Measurements from ENCODE around the gene CFAP61. TPM values are rescaled to one million over a fixed set of nuclear protein-coding genes. Genes with fewer than 3 reads are reported as not detected.

CFAP61 gene
- total RNA-seq, 1 donor = not detected

- Histone ChIP-seq H3K4me3 (ENCODE audit: insufficient read depth, low read length) (no peak overlapping the region), H2AFZ (ENCODE audit: low read length) (no peak overlapping the region), H3K36me3 (ENCODE audit: insufficient read depth, low read length) (no peaks in the 10 kb centered on the region), H4K20me1 (ENCODE audit: insufficient read depth, low read length) (no peaks in the 10 kb centered on the region), H3K4me2 (ENCODE audit: insufficient read depth, low read length) (no peak overlapping the region), H3K4me1 (ENCODE audit: insufficient read depth, low read length) (no peaks in the 10 kb centered on the region), H3K79me2 (ENCODE audit: insufficient read depth, low read length) (no peaks in the 10 kb centered on the region), H3K27me3 (ENCODE audit: insufficient read depth, low read length) (no peaks in the 10 kb centered on the region), H3K27ac (ENCODE audit: low read depth, low read length) (no peak overlapping the region), H3K9me3 (ENCODE audit: low read depth, low read length) (no peaks in the 10 kb centered on the region)
- no peak for TF ChIP-seq CTCF (IDR thresholded peaks at IDR 0.05; ENCODE audit: extremely low read depth, low read depth, low read length)
- DNase-seq (ENCODE audit: insufficient read length, low spot score, missing footprints) = no peak
Observed at GRCh38 chr20:20211988-20212518, 159.7 kb downstream of the CFAP61 start.

GRCh38 chr20:20212675-20213096 lies 160.4 kb downstream of the CFAP61 start:
- H4K20me1 ChIP-seq (ENCODE audit: insufficient read depth, low read length) = no peaks in the 10 kb centered on the region
- no peak for TF ChIP-seq CTCF (IDR thresholded peaks at IDR 0.05; ENCODE audit: extremely low read depth, low read depth, low read length)
- no peaks in the 10 kb centered on the region for H3K9me3 ChIP-seq (ENCODE audit: low read depth, low read length)
- DNase-seq (ENCODE audit: insufficient read length, low spot score, missing footprints) = no peak
- H3K4me2 ChIP-seq (ENCODE audit: insufficient read depth, low read length) = no peak overlapping the region
- H3K27ac ChIP-seq (ENCODE audit: low read depth, low read length) = no peak overlapping the region
- no peaks in the 10 kb centered on the region for H3K27me3 ChIP-seq (ENCODE audit: insufficient read depth, low read length)
- H3K4me1 ChIP-seq (ENCODE audit: insufficient read depth, low read length) = no peaks in the 10 kb centered on the region
- H3K79me2 ChIP-seq (ENCODE audit: insufficient read depth, low read length) = no peaks in the 10 kb centered on the region
- H2AFZ ChIP-seq (ENCODE audit: low read length) = no peak overlapping the region
- no peaks in the 10 kb centered on the region for H3K36me3 ChIP-seq (ENCODE audit: insufficient read depth, low read length)
- H3K4me3 ChIP-seq (ENCODE audit: insufficient read depth, low read length) = no peak overlapping the region

- no peak overlapping the region for H3K4me3 ChIP-seq (ENCODE audit: insufficient read depth, low read length)
- no peaks in the 10 kb centered on the region for H3K79me2 ChIP-seq (ENCODE audit: insufficient read depth, low read length)
- no peak for TF ChIP-seq CTCF (IDR thresholded peaks at IDR 0.05; ENCODE audit: extremely low read depth, low read depth, low read length)
- H3K36me3 ChIP-seq (ENCODE audit: insufficient read depth, low read length) = no peaks in the 10 kb centered on the region
- no peaks in the 10 kb centered on the region for H3K27me3 ChIP-seq (ENCODE audit: insufficient read depth, low read length)
- no peak overlapping the region for H3K4me2 ChIP-seq (ENCODE audit: insufficient read depth, low read length)
- H3K9me3 ChIP-seq (ENCODE audit: low read depth, low read length) = no peaks in the 10 kb centered on the region
- no peaks in the 10 kb centered on the region for H4K20me1 ChIP-seq (ENCODE audit: insufficient read depth, low read length)
- H2AFZ ChIP-seq (ENCODE audit: low read length) = no peak overlapping the region
- H3K27ac ChIP-seq (ENCODE audit: low read depth, low read length) = no peak overlapping the region
- no peak for DNase-seq (ENCODE audit: insufficient read length, low spot score, missing footprints)
- no peaks in the 10 kb centered on the region for H3K4me1 ChIP-seq (ENCODE audit: insufficient read depth, low read length)
Observed at GRCh38 chr20:20213526-20214121, 161.3 kb downstream of the CFAP61 start.

GRCh38 chr20:20214757-20215275 lies 162.5 kb downstream of the CFAP61 start:
- H3K4me1 ChIP-seq (ENCODE audit: insufficient read depth, low read length) = no peaks in the 10 kb centered on the region
- H4K20me1 ChIP-seq (ENCODE audit: insufficient read depth, low read length) = no peaks in the 10 kb centered on the region
- no peak overlapping the region for H3K27ac ChIP-seq (ENCODE audit: low read depth, low read length)
- H3K9me3 ChIP-seq (ENCODE audit: low read depth, low read length) = no peaks in the 10 kb centered on the region
- DNase-seq (ENCODE audit: insufficient read length, low spot score, missing footprints) = no peak
- no peaks in the 10 kb centered on the region for H3K79me2 ChIP-seq (ENCODE audit: insufficient read depth, low read length)
- H3K36me3 ChIP-seq (ENCODE audit: insufficient read depth, low read length) = no peaks in the 10 kb centered on the region
- H3K4me2 ChIP-seq (ENCODE audit: insufficient read depth, low read length) = no peak overlapping the region
- no peak for TF ChIP-seq CTCF (IDR thresholded peaks at IDR 0.05; ENCODE audit: extremely low read depth, low read depth, low read length)
- no peak overlapping the region for H2AFZ ChIP-seq (ENCODE audit: low read length)
- H3K4me3 ChIP-seq (ENCODE audit: insufficient read depth, low read length) = no peak overlapping the region
- no peaks in the 10 kb centered on the region for H3K27me3 ChIP-seq (ENCODE audit: insufficient read depth, low read length)

Data from osteoblast (primary cell).